Umbilical cord (tissue), 2 donors: ENCODE data around the gene PRSS33. TPM values are rescaled to one million over a fixed set of nuclear protein-coding genes. Genes with fewer than 3 reads are reported as not detected.

Experiments
- DNase-seq: peaks from one replicate; pipeline ENCODE4 v3.0.0-alpha.2; 2015; ENCODE audit warnings: low spot score
- total RNA-seq: library from RNA; depleted of rRNA; stranded (reverse); fragments of >200 nt; gene quantifications from one replicate; pipeline ENCODE4 v1.2.3, GENCODE V29; 2014; ENCODE audit warnings: low replicate concordance; ENCODE audit not compliant: insufficient read depth

PRSS33 gene
- total RNA-seq, 1 donor from 2014 or later: 0.96 TPM

DNA sequence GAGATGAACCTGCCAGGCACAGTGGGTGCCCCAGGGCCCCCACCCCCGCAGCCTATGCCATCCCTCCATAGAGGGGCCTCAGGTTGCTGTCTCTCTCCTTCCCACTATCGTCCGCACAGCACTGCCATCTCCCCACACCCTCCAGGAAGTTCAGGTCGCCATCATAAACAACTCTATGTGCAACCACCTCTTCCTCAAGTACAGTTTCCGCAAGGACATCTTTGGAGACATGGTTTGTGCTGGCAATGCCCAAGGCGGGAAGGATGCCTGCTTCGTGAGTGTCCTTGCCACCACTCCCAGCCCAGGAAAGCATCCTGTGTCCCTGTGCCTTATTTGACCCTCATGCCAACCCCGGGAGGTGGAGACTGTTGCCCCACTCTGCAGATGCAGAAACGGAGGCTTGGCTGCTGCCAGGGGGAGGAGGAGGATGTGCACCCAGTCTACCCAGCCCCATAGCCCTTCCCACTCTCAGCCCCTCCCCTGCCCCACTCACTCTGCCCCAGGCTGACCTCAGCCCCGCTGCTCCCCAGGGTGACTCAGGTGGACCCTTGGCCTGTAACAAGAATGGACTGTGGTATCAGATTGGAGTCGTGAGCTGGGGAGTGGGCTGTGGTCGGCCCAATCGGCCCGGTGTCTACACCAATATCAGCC, 33.6 kb upstream of the PRSS33 start:
- DNase-seq: no peak

DNA sequence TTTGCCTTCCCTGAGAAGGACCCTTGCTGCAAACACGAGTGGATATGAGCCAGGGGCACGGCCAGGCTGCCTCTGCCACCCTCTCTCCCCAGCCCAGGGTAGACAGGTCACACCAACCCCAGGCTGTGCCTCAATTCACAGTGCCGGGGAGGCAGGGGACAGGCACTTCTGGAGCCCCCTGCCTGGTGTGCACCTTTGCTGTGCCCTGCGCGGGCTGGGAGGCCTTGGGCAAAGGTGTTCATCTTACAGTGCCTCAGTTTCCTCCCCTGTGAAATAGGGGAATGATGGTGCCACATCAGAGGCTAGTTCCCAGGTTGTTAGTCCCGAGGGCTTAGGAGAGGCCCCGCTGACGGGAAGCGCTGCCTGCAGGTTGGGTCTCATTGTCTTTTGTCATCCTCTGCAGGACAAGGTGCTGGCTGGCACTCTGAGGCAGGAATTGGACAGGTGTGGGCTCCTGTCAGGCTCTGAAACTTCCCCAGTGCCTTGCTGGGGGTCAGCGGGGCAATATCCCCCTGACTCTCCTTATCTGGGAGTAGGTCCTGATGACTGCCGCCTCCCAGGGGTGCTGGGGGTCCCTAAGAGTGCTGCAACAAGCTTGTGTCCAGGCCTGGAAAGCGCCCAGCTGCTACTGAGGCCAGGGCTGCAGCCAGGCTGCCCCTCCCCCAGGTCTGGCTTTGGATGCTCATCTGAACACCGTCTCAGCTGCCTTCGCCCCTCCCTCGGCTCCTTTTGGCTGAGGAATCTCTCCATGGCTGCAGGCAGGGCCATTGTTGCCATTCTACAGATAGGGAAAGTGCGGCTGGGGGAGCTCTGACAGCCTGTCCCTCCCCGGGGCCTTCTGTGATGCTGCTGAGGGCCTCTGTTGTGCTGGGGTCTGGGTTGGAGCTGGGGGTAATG, 32.8 kb upstream of the PRSS33 start:
- no peak for DNase-seq

DNA sequence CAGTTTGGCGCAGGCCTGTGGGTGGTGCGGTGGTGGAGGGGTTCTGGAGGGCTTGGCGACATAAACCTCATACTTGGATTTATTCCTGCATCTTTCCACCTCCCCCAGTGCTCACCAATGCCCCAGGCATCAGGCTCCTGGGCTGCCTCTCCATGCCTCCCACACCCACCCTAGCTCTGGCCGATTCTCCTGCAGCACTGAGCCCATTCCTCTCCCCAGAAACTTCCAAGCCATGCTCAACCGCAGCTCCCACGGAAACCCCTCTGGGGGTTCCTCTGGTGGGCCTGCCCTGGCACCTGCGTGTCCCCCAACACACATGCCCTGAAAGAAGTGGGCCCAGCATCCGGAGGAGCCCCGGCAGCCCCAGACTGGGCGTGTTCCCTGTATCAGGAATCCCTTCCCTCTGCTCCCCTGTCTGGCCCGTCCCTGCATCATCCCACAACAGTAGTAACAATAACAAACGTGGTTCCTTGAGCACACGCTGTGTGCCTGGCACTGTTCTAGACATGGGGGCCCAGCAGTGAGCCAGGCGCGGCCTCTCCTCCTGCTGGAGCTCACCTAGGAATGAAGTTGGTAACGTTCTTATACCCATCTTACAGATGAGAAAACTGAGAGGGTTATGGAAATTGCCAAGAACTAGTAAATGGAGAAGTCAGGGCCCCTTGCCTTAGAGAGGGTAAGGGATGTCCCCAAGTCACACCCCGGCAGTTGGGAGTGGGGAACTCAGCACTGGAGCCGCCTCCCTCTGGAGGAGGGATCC, 32.0 kb upstream of the PRSS33 start:
- no peak for DNase-seq

DNA sequence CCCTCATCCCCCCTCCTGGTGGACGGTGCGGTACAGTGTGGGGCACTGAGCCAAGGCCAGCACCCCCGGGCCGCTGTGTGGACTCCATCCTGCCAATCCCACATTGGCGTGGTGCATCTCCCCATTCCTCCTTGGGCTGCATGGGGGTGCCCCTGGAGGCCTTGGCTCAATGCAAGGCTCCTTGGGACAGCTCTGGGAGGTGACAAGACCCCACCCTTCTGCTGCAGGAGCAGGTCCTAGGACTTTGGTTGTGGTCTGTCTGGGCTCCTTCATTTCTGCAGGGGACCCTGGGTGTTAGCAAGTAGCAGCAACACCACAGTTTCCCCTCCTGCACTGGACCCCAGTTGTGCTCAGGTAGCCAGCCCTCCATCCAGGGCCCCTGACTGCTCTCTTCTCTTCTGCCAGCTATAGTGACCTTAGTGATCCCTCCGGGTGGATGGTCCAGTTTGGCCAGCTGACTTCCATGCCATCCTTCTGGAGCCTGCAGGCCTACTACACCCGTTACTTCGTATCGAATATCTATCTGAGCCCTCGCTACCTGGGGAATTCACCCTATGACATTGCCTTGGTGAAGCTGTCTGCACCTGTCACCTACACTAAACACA, 31.0 kb upstream of the PRSS33 start:
- no peak for DNase-seq

DNA sequence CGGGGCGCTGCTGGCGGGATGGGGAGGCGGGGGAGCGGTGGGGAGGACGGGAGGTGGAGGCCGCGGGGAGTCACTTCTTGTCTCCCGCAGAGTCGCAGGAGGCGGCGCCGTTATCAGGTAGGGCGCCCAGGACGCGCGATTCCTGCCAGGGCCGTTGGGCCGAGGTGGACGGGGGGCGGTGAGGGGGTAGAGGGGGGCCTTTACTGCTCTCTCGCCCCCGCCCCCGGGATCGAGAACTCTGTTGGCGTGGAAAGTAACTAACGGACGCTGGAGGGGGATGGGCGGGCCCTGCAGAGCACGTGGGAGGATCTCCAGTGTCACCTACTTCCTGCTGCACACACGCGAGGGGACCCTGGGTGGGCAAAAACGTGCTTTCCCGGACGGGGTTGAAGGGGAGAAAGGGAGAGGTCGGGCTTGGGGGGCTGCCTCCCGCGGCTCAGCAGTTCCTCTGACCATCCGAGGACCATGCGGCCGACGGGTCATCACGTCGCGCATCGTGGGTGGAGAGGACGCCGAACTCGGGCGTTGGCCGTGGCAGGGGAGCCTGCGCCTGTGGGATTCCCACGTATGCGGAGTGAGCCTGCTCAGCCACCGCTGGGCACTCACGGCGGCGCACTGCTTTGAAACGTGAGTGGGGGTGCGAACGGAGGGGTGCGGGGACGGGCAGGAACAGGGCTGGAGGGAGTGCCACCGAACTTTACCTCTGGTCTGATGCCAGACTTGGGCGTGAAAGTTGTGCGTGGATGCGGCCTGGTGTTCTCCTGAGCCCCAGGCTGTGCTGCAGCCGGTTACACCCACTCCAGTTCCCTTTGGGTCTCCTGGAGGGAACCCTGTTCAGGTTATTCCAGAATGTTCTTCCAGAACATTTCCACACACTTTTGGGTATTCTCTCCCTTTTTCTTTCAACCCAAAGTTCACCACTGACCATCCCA, 30.2 kb upstream of the PRSS33 start:
- no peak for DNase-seq

DNA sequence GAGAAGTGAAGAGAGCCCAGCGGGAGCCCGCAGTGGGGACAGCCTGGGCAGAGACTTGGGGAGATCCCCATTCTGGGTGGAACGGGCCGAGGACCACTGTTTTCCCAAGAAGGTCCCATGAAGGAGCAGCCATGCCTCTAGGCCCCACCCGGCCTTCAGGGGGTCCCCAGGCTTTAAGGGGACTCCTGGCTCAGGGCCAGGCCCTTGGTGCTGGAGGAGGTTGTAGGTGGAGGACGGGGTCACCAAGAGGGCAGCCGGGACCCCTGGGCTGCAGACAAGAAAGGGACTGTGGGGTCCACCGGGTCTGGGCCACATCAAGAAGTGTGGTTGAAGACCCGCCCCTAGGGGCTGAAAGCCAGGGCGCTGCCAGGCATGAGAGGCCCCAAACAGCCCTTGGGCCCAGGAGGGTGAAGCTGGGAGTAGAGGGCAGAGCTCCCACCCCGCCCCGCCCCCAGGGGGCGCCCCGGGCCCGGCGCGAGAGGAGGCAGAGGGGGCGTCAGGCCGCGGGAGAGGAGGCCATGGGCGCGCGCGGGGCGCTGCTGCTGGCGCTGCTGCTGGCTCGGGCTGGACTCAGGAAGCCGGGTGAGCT, 29.5 kb upstream of the PRSS33 start, which contains the start of gene PRSS21:
PRSS21 (plus strand) TSS at position 487 of the 589 bp plus-strand sequence; CDS start at position 519, 32 bp downstream.
- no peak for DNase-seq

DNA sequence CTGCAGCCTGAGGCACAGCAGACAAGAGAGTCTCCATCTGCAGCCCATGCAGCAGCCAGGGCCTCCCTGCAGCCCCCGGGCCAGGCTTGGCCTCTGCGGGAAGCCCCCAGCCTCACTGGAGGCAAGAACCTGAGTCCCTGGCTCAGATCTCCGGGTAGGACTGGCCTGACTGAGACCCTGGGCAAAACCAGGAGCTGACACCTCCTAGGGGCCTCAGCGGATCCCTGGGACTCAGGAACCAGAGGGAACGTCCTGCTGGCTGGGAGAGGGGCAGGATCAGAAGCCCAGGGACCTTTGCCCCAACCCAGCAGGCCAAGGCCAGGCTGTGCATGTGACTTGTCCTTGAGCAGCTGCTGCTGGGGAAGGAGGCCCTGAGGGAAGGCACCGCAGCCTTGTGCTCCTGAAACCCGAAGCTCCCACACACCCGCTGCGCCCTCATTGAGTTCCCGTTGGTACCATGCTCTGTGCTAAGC, 28.0 kb upstream of the PRSS33 start:
- no peak for DNase-seq

DNA sequence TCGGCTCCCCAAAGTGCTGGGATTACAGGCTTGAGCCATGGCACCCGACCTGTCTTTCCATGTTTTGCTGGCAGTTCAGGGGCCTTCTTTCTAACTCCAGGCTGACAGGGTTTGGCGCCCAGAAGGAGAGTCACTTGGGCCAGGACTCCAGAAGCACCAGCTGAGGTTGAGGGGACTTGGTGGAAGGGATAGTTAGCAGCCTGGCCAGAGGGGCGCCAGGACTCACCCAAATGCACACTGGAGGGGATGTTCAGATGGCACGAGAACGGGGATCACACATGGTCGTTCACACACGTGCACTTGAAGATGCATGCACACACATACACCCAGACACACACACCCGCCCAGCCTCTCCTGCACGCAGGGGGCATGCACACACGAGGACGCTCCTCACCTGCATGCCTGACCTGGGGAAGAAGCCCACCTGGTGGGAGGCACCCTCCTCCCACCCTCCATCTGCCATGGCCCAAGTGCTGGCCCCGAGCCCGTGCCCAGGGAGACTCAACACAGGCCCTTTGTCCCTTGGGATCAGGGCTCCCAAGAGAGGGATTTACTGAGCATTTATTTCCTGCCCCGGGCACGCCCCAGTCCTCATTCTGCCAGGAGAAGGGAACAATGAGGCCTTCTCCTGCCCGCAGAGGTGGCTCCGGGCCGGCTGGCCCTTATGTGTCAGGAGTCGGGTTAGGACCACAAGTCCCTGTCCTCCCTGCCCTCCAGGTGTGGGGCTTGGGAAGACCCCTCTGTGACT, 27.4 kb upstream of the PRSS33 start:
- DNase-seq: no peak

DNA sequence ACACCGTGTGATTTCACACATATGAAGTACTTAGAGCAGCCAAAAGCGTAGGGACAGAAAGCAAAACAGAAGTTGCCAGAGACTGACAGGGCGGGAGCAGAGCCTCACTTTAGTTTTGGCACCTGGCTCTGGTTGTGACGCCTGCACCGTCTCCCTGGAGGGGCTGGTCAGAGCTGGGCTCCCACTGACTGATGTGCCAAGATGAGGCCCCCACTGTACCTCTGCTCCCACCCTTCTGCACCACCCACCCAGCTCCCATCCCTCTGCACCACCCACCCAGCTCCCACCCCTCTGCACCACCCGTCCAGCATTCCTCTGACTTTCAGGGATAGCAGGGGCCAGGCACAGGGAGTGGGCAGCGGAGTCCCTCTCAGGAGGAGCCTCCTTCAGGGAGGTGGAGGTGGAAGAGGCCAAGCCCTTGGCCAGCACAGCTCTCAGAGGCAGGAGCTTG, 26.4 kb upstream of the PRSS33 start:
- no peak for DNase-seq

DNA sequence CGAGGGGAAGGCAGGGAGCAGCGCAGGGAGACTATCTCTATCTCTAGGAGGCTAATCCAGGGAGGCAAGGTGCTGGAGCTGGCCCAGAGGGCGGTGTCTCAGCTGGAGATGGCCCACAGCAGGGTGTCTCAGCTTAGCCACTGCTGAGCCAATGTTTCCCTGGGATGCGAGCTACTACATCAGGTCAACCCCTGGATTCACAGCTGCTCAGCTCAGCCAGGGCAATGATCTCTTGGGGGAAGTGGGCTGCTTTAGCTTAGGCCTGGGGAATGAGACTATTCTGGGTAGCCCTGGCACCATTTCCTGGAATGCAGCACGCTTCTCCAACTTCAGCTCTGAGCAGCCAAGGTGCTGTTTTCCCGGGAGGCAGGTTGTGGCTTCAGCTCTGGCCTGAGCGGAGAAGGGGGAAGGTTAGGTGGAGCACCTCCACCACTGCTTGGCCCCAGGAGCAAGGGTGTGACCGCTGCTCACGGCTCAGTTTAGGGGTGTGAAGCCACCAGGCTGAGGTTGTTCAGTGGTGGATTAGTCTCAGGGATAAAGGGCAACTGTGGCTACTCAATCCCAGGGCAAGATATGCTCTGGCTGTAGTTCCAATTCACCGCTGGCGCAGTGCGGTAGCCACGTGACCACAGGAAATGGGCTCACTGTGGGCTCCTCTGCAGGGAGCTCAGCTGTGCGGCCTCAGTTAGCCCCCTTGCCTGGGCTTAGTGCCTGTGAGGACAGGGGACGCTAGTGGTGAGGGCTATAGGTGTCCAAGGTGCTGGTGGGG, 24.5 kb upstream of the PRSS33 start:
- DNase-seq: no peak

DNA sequence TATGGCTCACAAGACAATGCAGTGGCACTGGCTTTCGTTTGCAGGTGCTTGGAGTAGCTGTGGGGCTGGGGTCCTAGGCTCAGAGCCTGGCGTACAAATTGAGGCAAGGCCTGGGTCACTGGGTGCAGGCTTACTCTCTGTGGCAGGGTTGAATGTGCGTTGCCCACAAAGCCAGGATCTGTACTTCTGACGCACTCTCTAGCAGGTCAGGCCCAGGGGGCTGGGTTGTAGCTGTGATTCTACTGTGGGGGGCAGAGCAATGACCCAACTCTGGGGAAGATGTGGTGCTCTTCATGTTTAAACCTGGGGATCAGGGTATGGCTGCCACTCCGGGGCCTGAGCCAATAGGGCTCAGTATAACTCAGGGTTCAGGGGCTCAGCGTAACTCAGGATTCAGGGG, 23.3 kb upstream of the PRSS33 start:
- no peak for DNase-seq

DNA sequence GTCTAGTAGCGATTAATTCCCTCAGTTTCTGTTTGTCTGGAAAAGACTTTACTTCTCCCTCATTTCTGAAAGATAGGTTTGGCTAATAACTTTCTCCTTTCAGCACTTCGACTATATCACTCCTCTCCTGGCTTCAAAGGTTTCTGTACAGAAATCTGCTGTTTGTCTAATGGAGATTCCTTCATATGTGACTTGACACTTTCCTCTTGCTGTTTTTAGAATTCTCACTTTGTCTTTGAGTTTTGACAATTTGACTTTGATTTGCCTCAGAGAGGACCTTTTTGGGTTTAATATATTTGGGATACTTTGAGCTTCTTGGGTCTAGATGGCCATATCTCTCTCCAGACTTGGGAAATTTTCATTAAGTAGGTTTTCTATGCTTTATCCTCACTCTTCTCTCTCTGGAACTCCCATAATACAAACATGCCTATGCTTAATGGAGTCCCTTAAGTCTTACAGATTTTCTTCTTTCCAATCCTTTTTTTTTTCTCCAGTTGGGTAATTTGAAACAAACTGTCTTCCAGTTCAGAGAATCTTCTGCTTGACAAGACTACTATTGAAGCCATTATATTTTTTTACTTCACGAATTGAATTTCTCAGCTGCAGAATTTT, 21.9 kb upstream of the PRSS33 start:
- DNase-seq: no peak

DNA sequence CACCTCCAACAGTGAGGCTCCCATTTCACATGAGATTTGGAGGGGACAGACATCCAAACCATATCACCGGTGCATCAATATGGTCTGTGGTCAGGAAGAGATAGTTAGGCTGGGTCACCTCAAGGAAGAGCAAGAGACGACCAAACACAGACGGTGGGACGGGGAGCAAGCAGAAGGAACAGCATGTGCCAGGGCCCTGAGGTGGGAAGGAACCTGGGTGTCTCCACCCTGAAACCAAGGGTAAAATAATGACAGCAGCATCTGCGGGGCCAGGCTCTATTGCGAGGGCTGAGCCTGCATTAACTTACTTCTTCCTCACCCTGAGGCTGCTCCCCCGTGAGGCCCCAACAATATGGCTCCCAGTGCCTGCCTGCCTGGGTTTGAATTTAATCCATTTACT, 20.8 kb upstream of the PRSS33 start:
- DNase-seq: no peak

DNA sequence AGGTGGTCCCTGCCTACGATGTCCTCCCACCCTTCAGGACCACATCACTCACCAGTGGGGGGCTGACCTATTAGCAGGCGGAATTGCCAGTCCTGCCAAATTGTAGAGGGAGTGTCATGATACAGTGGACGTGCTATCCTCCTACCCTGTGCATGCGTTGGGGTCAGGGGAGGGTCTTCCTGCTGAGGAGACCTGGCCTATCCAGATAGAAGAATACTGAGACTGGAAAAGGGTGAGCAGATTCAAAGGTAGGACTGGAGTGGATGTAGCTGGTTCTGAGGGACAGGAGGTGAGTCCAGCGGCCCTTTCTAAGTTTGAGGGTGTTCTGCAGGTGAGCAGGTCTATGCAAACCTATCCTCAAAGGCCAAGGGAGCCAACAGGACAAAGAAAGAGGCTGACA, 18.9 kb upstream of the PRSS33 start:
- DNase-seq: no peak

DNA sequence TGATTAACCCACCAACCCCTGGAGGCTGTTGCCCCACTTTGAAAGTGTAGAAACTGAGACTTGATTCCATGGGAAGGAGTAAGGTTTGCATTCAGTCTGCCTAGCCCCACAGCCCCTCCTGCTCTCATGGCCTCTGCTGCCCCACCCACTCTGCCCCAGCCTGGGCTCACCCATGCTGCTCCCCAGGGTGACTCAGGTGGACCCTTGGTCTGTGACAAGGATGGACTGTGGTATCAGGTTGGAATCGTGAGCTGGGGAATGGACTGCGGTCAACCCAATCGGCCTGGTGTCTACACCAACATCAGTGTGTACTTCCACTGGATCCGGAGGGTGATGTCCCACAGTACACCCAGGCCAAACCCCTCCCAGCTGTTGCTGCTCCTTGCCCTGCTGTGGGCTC, 17.4 kb upstream of the PRSS33 start:
- DNase-seq: no peak

DNA sequence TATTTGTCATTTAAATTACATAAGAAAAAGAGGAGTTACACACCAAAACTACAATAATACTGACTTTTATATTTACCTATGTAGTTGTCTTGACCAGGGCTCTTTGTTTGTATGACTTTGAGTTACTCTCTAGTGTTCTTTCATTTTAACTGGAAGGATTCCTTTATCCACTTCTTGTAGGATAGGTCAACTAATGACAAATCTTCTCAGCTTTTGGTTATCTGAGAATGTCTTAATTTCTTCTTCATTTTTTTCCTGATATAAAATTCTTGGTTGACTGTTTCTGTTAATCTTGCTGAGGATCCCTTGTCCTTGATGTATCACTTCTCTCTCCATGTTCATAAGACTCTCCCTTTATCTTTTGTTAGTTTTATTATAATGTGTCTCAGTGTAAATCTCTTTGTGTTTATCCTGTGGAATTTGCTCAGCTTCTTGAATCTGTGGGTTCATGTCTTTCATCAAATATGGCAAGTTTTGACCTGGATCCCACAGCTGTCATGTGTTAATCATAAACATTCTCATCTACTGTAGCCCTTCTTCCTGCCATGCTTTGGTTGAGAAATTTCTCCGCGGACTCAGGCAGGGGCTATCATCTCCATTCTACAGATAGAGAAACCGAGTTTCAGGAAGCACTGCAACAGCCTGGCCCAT, 16.3 kb upstream of the PRSS33 start:
- no peak for DNase-seq

DNA sequence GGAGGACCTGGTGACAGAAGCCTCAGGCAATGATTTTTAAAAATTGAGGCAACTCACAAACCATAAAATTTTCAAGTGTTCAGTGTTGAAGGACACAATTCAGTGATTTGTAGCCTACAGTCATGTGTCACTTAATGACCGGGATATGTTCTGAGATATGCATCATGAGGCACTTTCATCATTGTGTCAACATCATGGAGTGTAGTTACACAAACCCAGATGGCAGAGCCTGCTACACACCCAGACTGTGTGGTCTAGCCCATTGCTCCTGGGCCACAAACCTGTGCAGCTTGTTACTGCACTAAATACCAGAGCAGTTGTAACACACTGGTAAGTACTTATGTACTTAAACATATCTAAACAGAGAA, 12.5 kb upstream of the PRSS33 start:
- no peak for DNase-seq
